Left colon (tissue), 2 donors: ENCODE data around the gene APOA5. TPM values are rescaled to one million over a fixed set of nuclear protein-coding genes. Genes with fewer than 3 reads are reported as not detected.

Source experiments
- ATAC-seq: fragments of 200-7000 bp; cut with Tn5 transposase; one replicate; pipeline ENCODE4 v1.9.1; 2020; ENCODE audit warnings: mild to moderate bottlenecking, moderate library complexity
- DNase-seq, 2 donors: peaks; one replicate each; pipeline ENCODE4 v3.0.0-alpha.2; 2020
- intact Hi-C, 2 donors: fragments of 100-400 bp; cut with DNase I in 1 of 2; cut with micrococcal nuclease in 1 of 2; formaldehyde crosslinking; loops; one replicate each; pipeline versions ENCODE4 v1.11.2 to v1.14.0; 2022; cut with DNase I, micrococcal nuclease
- total RNA-seq, 2 donors: library from RNA; stranded (reverse); fragmentation: NEBNext Ultra II Directional; extraction: Animal tissue kit (Norgen Biotek cat#: 25700); gene quantifications; one replicate each; pipeline ENCODE4 v1.2.1, GENCODE V29; 2021
- donor health status: DM: no; HTN: no; CAD: no.
- donor health status: DM: yes; HTN: yes; CAD: no.

The APOA5 gene
- total RNA-seq, 2 donors from 2014 or later, result not detected

DNA sequence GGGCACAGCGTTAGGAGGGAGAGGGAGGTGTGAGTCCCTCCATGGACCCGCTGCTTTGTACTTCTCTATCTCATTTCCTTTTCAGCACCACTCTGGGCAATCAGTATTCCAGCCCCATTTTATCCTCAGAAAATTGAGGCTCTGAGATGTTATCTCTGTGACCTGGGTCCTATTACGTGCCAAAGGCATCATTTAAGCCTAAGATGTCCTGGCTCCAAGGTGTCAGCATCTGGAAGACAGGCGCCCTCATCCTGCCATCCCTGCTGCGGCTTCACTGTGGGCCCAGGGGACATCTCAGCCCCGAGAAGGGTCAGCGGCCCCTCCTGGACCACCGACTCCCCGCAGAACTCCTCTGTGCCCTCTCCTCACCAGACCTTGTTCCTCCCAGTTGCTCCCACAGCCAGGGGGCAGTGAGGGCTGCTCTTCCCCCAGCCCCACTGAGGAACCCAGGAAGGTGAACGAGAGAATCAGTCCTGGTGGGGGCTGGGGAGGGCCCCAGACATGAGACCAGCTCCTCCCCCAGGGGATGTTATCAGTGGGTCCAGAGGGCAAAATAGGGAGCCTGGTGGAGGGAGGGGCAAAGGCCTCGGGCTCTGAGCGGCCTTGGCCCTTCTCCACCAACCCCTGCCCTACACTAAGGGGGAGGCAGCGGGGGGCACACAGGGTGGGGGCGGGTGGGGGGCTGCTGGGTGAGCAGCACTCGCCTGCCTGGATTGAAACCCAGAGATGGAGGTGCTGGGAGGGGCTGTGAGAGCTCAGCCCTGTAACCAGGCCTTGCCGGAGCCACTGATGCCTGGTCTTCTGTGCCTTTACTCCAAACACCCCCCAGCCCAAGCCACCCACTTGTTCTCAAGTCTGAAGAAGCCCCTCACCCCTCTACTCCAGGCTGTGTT, 37.2 kb upstream of the APOA5 start:
- DNase-seq (no peak), ATAC-seq (no peak)
- intact Hi-C loops, result no loop called here

DNA sequence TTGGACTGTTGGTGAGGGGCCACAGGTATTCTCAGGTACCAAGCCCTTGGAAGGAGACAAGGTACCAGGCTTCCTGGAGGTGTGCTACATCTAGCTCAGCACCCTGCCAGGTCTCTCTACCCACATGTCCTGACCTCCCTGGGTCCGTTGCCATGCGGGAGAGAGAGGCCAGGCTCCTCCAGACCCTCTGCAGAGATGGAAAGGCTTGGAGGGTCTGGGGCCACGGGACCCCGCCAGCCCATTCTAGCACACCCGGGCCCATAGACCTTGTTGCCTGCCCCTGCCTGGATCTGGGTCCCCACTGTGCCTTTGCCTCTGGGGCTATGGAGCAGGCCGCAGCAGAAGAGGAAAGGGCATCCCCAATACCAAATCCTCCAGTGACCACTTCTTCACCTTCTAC, 35.8 kb upstream of the APOA5 start:
- ATAC-seq, result no peak
- intact Hi-C loops, result no loop called here
- DNase-seq, result no peak

DNA sequence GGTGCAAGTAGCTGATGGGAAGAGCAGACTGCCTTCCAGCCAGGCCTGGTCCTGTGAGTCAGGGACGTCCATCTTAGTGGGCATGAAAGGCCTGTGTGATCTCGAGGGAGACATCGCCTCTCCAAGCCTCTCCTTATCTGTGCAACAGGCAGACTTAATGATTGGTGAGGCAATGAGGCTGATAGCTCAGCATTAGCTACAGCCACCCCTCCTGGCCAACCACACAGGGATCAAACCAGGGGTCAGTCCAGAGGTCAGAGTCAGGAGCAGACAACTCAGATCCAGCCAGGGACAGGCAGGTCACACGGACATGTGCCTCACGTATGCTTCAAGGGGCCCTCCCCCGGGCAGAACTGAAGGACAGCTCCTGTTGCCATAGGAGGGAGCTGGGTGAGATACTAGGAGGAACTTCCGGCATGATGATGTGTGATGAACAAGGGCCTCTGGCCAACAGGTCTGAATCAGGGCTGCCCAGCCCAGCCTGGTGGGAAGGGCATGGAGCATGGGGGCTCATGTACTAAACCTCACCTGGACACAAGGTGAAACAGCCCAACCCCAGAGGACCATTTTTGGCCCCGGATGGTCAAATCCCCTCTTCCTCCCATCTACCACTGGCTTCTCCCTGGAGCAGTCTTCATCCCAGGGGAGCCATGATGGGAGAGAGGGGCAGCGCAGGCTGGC, 35.2 kb upstream of the APOA5 start:
- no peak for DNase-seq
- intact Hi-C loops, result no loop called here
- ATAC-seq, result no peak

DNA sequence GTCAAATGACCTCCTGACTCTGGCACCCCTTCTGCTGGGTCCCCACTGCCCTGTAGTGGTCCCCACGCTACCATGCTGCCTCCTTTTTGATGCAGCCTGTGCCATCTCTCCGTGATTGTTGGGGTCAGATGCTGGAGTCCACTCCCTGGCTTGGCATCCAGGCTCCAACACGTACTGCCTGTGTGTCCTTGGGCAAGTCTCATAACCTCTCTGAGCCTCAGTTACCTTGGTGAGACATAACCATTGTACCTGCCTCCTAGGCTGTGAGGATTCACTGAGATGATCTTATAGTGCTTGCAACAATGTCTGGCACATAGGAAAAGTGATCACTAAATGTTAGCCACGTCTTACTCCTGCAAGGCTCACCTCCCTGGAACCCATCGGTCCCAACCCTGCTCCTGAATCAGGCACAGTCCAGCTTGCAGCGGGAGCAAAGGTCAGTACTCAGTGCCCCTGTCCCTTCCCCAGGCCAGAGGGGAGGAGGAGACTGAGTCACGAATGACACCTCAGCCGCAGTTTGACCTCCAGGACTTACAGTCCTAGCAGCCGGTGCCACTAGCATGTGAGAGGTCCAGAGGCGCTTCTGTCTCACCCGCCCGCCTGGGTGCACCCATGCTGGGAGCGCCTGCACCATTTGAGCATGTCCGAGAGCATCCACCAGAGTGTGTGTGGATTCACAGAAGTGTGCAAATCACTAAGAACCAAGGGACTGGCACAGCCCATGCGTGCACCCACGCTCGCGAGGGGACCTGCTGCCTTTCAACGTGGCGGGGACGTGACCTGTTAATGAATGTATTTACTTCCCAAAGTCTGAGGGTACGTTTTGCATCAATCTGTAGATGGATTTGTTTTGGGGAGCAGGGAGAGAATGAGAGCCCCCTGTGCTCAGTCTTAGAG, 34.4 kb upstream of the APOA5 start:
- intact Hi-C loops, result no loop called here
- ATAC-seq (no peak), DNase-seq (no peak)

DNA sequence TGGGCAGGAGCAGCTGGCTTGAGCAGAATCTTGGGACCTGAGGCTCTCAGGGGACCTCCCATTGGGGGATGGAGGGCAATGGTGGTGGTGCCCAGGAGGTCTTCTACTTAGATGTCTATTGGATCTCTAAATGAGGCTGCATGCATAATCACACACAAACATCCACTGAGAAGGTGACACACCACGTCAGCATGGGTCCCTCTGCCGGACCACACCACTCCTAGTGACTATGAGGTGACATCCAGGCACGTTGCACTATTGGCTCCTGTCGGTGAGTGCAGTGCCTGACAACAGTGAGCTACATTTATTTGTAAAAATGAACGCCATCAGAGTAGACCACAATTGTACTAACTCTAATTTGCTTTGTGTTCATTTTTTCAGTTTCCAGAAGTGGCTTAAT, 33.8 kb upstream of the APOA5 start:
- intact Hi-C loops, result no loop called here
- no peak for DNase-seq
- ATAC-seq, result no peak

DNA sequence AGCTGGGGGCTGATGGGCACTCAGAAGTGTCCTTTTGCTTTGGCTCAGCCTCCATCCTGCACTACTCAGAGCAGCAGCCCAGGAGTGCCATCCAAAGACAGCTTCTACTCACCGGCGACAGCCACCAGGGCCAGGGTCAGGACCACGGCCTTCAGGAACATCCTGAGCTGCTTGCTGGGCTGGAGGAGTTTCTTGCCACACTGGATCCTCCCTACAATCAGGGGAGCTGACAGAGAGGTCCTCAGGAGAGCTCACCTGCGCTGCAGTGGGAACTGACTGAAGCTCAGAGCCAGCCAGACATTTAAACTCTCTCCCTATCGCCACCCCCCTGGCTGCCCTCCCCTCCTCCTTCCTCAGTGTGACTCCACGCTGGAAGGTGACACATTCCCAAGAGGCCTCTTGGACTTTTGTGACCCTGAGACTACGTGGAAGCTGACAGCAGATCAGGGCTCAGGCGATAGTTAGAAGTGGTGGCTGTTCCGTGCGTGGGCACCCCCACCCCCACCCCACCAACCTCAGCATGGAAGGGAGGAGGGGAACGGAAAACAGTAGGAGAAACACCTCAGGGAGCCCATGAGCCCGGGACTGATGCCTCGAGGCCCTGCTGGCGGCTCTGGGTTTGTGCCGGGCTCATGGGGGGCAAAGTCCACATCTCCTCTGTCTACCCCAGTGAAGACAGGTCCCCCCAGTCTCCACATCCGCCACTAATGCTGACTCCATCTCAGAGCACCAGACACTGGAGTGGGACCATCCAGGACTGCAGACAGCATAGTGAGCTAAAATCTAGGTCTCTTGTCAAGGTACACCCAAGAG, 31.6 kb upstream of the APOA5 start, which contains the start of gene APOA4:
Gene APOA4, minus strand, starts transcription at position 274 of the 813 bp plus-strand sequence. Its CDS starts 113 bp downstream, at position 161.
- no peak for DNase-seq
- no peak for ATAC-seq
- intact Hi-C loops, result no loop called here

DNA sequence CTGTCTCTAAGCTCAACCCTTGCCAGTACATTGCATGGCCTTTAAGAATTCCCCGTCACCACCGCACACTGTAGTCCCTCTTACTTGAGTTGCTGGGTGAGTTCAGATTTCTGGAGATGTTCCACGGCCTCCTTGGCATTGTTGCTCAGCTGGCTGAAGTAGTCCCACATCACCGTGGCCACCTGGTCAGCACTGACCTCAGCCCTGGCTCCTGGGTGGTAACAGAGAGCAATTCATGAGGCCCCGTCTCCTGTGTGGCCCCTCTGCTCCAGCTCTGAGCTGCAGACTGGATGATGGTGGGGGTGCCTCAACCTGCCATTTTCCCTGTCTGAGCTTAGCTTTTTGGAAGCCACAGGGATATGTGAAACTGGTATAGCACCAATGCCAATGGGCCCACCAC, 30.9 kb upstream of the APOA5 start:
- DNase-seq (no peak), ATAC-seq (no peak)
- intact Hi-C loops, result no loop called here

DNA sequence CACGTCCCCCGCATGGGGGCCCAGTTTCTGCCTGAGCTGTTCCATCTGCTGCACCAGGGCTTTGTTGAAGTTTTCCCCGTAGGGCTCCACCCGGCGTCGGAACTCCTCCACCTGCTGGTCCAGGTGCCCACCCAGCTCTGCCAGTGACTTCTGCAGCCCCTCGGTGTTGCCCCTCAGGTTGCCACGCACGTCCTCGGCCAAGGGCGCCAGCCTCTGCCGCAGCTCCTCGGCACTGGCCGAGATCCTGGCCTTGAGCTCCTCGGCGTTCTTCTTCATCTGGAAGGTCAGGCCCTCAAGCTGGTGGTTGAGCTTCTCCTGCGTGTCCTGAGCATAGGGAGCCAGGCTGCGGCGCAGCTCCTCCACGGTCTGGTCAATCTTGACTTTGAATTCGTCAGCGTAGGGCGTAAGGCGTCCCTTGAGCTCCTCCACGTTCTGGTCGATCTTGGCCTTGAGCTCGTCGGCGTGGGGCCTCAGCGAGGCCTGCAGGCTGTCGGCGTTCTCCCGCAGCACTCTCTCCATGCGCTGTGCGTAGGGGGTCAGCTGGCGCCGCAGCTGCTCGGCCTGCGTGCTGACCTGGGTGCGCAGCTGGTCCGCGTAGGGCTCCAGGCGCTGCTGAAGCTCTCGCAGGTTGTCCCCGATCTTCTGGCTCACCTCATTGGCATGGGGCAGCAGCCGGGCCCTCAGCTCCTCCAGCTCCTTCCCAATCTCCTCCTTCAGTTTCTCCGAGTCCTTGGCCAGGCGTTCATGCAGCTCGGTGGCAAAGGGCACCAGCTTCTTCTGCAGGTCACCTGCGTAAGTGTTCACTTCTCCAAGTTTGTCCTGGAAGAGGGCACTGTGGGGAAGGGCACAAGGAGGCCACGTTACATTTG, 29.6 kb upstream of the APOA5 start:
- intact Hi-C loops, result no loop called here
- DNase-seq (no peak), ATAC-seq (no peak)

DNA sequence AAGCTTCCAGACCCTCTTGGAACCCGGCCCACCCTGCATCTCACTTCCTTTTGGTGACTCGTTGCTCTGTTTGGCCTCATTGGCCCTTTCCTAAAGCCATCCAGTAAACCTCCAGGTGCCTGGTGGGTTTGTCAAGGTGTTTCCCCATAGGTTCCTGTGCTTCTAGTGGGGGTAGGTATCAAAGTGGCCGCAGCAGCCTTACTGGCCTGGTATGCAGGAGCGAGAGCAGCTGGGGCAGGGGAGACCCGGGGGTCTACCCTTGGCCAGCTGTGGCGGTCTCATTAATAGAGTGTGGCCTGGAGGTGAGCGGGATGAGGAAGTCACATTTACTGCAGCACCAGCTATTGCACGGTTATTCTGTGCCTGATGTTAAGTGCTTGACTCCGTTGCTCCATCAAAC, 27.4 kb upstream of the APOA5 start:
- ATAC-seq (no peak), DNase-seq (no peak)
- intact Hi-C loops, result no loop called here

DNA sequence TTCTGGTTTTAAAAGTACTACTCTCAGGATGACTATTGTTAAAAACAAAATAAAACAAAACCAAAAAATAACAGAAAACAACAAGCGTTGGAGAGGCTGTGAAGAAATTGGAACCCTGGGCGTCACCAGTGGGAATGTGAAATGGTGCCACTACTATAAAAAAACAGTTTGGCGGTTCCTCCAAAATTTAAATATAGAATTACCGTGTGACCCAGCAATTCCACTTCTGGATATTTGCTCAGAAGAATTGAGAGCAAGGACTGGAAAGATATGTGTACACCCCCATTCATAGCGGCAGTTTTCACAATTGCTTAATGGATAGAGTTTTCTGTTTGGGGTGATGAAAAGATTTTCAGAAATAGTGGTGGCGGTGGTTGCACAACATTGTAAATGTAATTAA, 22.8 kb upstream of the APOA5 start:
- intact Hi-C loops, result no loop called here
- ATAC-seq (no peak), DNase-seq (no peak)

DNA sequence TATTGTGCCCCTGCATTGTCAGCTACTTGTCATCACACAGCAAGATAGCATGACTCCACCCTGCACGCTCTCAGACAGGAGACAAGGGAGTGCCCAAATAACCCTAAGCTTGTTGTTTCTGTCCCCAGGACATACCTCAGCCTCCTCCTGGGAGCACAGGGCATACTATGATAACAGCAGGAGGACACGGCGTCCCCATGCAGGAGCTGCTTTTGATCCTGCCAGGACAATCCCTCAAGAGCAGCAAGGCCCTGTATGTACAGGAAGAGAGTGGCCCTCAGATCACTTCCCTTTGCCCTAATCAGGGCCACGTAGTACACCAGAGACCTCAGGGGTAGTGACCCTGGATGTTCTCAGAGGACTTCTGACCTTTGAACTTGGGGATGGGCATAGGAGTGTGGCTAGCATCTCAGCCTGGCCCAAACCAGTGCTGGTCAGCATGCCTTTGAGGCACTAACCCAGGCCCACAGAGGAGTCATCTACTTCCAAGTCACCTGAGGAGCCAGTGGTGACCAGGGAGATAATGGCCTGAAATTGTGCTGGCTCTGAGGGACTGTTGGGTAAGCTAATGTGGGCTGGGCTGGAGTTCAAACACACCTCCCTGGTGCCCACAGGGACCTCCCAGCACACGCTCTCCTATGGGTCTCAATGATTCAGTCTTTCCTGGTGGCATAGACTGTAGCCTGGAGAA, 22.2 kb upstream of the APOA5 start:
- intact Hi-C loops, result no loop called here
- DNase-seq (no peak), ATAC-seq (peak; percentile 37)

DNA sequence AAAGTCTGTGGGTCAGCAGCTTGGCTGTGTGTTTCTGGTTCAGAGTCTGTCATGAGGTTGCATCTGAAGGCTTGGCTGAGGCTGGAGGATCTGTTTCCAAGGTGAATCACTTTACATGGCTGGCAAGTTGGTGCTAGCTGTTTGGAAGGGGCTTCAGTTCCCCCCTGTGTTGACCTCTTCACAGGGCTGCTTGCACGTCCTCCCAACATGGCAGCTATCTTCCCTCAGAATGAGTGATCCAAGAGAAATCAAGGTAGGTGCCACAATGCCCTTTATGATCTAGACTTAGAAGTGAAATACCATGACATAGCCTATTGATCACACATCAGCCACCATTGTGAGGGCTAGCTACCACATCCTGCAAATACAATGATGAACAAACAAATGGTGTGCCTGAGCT, 21.5 kb upstream of the APOA5 start:
- intact Hi-C loops, result no loop called here
- ATAC-seq (no peak), DNase-seq (no peak)

DNA sequence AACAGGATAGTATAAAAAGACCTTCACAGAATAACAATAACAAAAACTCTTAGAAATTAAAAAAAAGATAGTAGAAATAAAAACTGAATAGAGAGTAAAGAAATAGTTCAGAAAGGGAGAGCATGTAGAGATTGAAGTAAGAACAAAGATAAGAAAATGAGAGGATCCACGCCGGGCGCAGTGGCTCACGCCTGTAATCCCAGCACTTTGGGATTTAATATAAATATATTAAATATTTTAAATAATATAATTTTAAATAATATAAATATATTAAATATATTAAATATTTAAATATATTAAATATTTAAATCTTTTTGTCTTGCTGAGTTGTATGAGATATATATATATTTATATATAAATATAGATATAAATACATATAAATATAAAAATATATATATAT, 20.4 kb upstream of the APOA5 start:
- DNase-seq, result no peak
- intact Hi-C loops, result no loop called here
- no peak for ATAC-seq

DNA sequence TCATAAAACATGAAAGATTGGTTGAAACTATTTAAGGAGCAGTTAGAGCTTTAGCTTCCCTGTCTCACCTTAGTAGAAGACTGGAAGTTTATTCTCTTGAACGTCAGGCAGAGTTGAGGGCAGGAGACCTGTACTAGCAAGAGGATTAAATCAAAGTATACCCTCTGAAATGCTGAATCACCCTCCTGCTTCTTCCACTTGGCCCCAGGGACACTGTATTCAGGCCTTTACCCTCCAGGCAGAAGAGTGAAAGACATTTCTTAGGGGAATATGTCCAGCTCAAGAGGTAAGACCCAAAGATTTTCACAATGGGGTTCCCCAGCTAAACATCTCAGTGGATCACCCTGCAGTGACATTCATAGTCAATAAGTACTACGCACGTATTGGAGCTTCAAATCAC, 19.5 kb upstream of the APOA5 start:
- intact Hi-C loops, result no loop called here
- ATAC-seq, result no peak
- DNase-seq, result no peak

DNA sequence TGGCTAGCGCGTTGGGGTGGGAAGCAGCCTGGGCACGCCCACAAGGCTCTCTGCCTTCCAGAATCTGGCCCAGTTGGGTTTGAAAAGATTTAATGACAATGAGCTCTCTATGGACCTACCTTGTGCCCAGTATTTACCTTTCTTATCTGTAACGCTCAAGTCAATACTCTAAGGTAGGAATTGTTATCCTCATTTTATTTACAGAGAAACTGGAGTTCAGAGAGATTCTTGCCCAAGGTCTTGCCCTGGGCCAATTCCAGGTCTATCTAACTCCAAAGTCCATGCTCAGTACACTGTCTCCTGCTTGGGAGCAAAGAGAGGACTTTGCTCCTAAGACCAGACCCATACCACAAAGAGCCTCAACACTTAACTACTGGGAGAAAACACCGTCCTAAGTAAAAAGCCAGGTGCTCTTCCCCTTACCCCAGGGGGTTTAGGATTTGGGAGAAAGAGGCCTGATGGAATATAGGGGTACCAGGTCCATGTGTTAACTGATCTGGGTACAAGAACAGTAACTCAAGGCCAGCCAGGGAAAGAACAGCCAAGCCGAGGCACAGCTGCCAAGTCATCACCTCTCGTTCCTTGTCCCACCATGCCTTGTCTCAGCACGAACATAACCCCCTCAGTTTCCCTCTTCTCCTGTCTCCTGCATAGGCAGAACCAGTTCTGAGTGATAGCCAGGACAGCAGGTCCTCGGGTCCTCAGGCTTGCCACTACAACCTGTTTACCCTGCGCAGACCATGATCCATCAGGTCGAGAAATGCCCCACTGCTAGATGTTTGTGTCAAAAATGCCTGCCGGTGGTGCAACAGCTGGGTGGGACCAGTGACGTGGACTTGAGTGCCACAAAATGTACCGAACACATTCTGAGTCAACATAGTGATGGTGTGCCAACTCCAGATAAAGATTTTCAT, 16.8 kb upstream of the APOA5 start:
- DNase-seq (no peak), ATAC-seq (peak; percentile 93)
- intact Hi-C loops, result no loop called here

DNA sequence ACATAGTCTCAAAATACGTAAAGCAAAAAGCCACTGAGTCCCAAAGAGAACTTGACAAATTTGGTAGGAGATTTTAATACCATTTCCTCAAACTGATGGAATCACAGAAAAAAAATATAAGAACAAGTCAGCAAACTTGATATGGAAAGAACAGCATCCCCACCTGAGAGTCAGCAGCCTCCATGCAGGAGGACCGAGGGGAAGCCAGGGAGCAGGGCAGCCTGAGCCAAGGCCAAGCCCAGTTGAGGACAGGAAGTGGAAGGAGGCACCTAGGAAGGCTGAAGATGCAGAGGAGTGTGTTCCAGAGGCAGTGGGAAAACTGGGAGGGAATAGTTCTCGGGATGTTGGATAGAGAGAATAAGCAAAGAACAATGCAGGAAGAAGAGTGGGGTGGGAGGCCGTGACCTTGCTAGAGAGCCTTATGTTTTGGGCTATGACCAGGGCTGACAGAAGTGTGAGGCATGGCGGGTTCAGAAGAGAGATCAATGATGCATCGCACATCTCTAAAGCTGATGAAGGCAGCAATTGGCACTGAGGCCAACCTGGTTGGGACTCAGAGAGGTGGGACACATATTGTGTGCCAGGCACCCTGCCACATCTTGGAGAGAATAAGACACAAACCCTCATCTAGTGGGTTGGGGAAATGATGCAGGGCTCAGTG, 16.1 kb upstream of the APOA5 start:
- ATAC-seq, result no peak
- intact Hi-C loops, result no loop called here
- DNase-seq, result no peak
